Jurkat, Clone E6-1 (cell line): ENCODE measurements around the gene SMPDL3B. TPM values are rescaled to one million over a fixed set of nuclear protein-coding genes. Genes with fewer than 3 reads are reported as not detected.

ENCODE experiments used
- DNase-seq: peaks from one replicate; pipeline ENCODE4 v3.0.0-alpha.2; 2011; ENCODE audit warnings: low read depth, low spot score
- H3K4me3 ChIP-seq: 2 replicates; pipeline ENCODE4 v1.5.1; 2011; ENCODE audit warnings: mild to moderate bottlenecking, low read length, control low read depth, moderate library complexity
- polyA plus RNA-seq: library from polyadenylated mRNA; unstranded; fragments of >200 nt; gene quantifications from one replicate; pipeline ENCODE4 v1.2.1, GENCODE V29; 2012; ENCODE audit warnings: missing spikeins; ENCODE audit not compliant: insufficient read length, insufficient read depth

The SMPDL3B gene, protein sequence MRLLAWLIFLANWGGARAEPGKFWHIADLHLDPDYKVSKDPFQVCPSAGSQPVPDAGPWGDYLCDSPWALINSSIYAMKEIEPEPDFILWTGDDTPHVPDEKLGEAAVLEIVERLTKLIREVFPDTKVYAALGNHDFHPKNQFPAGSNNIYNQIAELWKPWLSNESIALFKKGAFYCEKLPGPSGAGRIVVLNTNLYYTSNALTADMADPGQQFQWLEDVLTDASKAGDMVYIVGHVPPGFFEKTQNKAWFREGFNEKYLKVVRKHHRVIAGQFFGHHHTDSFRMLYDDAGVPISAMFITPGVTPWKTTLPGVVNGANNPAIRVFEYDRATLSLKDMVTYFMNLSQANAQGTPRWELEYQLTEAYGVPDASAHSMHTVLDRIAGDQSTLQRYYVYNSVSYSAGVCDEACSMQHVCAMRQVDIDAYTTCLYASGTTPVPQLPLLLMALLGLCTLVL
- 0.57 TPM for polyA plus RNA-seq

- H3K4me3 ChIP-seq = no peak within 1 kb of the TSS
- DNase-seq = no peak
Observed at GRCh38 chr1:27934818-27935549, at the start of gene SMPDL3B. Gene SMPDL3B, plus strand, starts transcription at chr1:27935000. Its CDS starts 184 bp downstream, at chr1:27935184.

GRCh38 chr1:27885114-27885528, 49.7 kb upstream of the SMPDL3B start:
- no peak for DNase-seq

DNA sequence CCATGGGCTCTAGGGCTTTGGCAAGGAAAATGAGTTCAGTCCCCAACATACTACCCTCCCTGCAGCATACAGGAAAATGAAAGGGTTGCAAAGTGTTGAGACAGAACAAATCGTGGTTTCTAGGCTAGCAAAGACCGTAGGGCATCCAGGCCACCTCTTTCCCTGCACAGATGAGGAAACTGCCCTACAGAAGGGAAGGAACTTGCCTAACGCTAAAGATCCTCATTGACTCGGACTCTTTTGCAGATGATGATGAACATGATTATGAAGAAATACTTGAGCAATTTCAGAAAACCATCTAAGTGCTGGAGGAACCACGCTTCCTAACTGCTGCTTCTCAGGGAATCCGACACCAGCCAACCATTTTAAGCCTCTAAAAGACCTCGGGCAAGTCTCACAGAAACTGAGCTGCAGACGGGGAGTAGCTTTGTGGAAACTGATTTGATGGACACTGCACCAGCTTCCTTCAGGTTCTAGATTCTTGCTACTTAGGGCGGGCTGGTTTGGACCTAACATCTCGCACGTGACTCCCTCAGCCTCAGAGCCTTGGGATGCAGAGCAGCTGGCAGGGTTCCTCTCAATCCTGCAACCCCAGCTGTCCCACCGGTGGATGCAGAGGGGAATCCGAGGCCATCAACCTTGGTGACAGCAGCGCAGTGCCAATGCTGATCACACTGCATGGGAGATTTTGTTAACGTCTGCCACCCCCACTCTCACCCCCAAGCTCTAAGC, 49.0 kb upstream of the SMPDL3B start:
- DNase-seq = no peak
- H3K4me3 ChIP-seq = no peak overlapping the region

More at GRCh38 chr1:27885114-27885528, 49.7 kb upstream of the SMPDL3B start:
- no peak overlapping the region for H3K4me3 ChIP-seq

DNA sequence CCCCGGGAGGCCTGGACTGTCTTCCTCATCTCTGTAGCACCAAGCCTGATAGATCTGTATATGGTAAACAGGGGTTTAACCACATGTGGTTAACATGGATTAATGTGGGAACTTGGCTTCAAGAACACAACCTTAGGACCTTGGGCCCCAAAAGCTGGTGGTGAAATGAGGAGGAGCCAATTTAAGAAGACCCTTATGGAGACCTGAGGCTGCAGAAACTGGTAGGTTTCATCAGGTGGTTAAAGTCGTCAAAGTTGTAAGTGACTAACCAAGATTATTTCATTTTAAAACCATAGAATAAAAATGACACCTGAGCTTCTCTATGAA, 48.5 kb upstream of the SMPDL3B start:
- H3K4me3 ChIP-seq = no peak overlapping the region
- no peak for DNase-seq

DNA sequence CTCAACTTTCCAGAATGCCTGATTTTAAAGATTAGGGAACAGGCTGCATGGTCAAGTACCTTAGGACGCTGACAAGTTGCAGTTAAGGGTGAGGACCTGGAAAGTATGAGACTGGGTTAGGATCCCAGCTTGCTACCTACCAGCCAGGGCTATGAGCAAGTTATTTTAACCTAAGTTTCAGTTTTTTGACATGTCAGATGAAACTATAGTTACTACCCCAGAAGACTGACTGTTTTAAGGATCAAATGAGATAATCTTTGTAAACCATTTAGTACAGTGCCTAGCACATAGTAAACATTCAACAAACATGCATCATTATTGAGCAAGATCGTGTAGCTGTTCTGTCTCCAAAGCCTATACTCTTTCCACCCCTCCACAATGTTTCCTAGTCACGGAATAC, 48.1 kb upstream of the SMPDL3B start:
- DNase-seq = no peak
- no peak overlapping the region for H3K4me3 ChIP-seq

GRCh38 chr1:27887215-27888021, 47.4 kb upstream of the SMPDL3B start:
- H3K4me3 ChIP-seq = no peak overlapping the region
- DNase-seq = peak; percentile 86

DNA sequence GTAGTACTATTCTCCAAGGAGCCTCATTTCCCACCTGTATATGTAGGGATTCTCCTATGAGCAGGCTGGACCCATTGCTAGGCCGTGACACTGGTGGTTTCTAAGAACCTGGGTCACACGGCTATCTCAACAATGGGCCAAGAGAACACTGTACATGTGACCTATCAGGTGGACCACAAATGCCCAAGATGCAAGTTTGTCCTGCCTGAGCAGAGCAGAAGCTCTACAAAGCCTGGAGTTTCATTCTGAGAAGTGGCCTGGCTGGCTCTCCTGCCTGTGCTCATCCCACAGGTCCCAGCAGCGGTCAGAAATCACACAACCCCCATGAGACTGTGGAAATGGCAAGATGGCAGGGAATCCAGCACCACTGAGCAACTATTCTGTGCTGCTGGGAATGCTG, 45.3 kb upstream of the SMPDL3B start:
- no peak for DNase-seq
- H3K4me3 ChIP-seq = no peak overlapping the region

GRCh38 chr1:27891196-27891889, 43.5 kb upstream of the SMPDL3B start:
- no peak overlapping the region for H3K4me3 ChIP-seq
- DNase-seq = no peak

DNA sequence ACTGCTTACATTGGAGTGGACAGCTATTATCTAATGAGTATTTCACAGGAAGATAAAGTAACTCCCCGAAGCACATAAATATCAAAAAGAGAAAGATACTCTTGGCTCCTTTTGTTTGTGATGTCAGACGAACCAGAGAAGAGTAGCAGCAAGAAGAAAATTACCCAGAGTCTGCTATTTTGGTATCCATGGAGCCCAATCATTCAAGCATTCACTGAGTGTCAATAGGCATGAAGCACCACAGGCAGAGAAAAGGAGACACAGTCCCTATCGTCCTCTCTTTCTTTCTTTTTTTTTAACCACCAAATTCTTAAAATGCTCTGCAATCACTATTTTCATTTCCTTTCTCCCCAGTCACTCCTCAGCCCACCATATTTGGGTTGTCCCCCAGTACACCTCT, 40.3 kb upstream of the SMPDL3B start:
- DNase-seq = no peak
- H3K4me3 ChIP-seq = no peak overlapping the region

- DNase-seq = no peak
- no peak overlapping the region for H3K4me3 ChIP-seq
Observed at GRCh38 chr1:27906759-27907158, 28.0 kb upstream of the SMPDL3B start.

DNA sequence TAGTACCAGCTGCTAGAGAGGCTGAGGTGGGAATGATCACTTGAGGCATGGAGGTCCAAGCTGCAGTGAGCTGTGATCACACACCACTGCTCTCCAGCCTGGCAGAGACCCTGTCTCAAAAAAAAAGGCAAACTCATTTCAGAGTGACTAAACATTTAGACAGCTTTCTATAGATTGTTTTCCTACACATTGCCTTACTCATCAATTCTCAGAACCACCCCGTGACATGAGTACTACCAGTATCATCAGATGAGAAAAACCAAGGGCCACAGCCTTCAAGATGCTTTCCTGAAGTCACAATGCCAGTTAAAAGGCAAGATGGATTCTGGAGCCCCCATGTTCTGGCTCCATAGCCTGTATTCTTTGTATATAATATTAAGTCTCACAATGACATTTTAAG, 22.4 kb upstream of the SMPDL3B start:
- no peak overlapping the region for H3K4me3 ChIP-seq
- no peak for DNase-seq

GRCh38 chr1:27915082-27915575, 19.7 kb upstream of the SMPDL3B start:
- DNase-seq = no peak
- H3K4me3 ChIP-seq = no peak overlapping the region; the same call in 1 of the 2 replicates

GRCh38 chr1:27922272-27922671, 12.5 kb upstream of the SMPDL3B start:
- H3K4me3 ChIP-seq = no peak overlapping the region
- DNase-seq = no peak

GRCh38 chr1:27928216-27928954, 6.4 kb upstream of the SMPDL3B start:
- no peak for DNase-seq
- H3K4me3 ChIP-seq = no peak overlapping the region

GRCh38 chr1:27931184-27931583, 3.6 kb upstream of the SMPDL3B start:
- peak; percentile 41 for DNase-seq
- H3K4me3 ChIP-seq = no peak overlapping the region

- H3K4me3 ChIP-seq = no peak overlapping the region
- DNase-seq = peak; percentile 30
Observed at GRCh38 chr1:27931759-27932158, 3.0 kb upstream of the SMPDL3B start.

DNA sequence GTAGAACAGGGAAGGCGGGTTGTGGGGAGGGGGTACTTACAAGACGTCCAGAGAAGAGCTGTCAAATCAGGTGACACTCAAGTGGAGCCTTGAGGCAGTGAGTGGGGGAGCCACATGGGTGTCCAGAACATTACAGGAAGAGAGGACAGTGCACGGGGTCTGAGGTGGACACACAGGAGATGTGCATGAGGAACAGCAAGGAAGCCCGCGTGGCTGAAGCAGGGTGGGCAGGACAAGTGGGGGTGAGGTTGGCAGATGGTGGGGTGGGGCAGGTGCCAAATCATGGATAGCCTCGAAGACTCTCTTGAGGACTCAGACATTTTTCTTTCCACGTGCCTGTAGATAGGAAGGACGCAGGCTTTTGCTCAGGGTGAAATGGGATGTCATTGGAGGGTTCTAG, 921 bp downstream of the SMPDL3B start:
- DNase-seq = no peak
- no peak overlapping the region for H3K4me3 ChIP-seq

GRCh38 chr1:27936370-27936769, 1.6 kb downstream of the SMPDL3B start:
- H3K4me3 ChIP-seq = no peak overlapping the region
- DNase-seq = no peak
